GM18517 (cell line): ENCODE results near the gene TECR.
"Not testable (repeated sequence)": the region's sequence is repeated elsewhere in the genome, so short reads cannot be mapped to it uniquely, and the experiment has no call there.

Source experiments
- ATAC-seq: cut with Tn5 transposase; IDR thresholded peaks from one replicate; pipeline ENCODE4 v1.9.1; 2021; ENCODE audit warnings: mild to moderate bottlenecking, moderate library complexity; ENCODE audit not compliant: unreplicated experiment

TECR gene

DNA sequence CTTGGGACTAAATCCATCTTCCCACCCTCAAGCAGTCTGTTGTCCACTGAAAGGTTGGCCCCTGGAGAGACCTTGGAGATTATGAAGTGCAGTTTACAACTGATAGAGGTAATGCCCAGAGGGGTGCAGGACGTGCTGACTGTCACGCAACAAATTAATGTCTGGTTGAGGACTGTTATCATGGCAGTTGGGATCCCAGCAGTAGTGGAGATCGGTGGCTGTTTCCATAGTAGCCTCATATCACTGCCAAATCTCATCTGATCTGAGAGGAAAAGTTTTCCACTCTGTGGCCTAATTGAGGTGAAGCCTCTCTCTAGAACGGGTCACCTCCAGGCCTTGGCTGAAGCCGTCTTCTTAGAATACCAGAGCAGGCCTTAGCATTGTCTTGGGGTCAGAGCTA is 4.1 kb downstream of the TECR start:
- ATAC-seq, result no peak

DNA sequence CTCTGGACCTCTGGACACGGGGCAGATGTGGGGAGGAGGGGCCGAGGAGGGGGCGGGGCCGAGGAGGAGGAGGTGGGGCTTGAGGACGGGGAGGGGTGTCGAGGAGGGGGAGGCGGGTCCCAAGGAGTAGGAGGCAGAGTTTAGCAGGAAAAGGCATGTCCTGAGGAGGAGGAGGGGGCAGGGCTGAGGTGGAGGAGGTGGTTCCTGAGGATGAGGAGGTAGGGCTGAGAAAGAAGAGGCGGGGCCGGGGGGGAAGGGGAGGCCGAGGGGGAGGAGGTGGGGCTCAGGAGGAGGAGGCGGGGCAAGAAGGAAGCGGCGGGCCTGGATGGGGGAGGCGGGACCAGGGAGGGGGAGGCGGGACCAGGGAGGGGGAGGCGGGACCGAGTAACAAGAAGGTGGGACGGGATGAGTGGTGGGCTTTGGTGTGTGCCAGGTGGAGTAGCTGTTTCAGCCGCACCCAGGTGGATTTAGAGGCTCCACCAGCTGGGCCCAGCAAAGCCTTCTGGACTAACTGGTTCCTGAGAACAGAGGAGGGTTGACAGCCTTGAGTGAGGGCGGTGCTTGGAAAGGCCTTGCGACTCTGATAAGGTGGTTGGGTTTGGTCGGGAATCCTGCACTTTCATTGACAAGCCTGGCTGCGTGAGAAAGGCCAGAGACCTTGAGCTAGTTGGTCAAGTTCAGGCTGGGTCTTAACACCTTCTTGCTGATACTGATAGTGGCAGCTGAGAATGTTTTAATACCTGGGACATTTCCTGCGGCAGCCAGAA is 7.7 kb downstream of the TECR start:
- no peak for ATAC-seq

DNA sequence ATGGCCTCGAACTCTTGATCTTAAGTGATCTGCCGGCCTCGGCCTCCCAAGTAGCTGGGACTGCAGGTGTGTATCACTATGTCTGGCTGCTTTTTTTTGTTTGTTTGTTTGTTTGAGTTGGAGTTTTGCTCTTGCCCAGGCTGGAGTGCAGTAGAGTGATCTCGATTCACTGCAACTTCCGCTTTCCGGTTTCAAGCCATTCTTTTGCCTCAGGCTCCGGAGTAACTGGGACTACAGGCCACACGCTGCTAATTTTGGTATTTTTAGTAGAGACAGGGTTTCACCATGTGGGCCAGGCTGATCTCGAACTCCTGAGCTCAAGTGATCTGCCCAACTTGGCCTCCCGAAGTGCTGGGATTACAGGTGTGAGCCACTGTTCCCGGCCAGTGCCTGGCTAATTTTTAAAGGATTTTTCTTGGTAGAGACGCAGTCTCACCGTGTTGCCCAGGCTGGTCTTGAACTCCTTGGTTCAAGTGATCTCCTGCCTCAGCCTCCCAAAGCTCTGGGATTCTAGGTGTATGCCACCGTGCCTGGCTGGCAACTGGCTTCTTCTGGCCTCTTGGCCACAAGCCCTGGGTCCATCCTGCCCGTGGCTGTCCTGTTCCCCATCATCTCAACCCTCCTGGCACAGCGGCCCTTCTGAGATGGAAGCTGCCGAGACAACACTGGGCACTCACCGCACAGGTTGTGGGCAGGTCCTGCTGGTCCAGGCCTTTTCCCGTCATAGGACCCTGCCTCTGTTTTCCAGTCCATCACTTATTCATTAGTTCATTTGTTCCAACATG is 11.5 kb downstream of the TECR start:
- ATAC-seq, result no peak

DNA sequence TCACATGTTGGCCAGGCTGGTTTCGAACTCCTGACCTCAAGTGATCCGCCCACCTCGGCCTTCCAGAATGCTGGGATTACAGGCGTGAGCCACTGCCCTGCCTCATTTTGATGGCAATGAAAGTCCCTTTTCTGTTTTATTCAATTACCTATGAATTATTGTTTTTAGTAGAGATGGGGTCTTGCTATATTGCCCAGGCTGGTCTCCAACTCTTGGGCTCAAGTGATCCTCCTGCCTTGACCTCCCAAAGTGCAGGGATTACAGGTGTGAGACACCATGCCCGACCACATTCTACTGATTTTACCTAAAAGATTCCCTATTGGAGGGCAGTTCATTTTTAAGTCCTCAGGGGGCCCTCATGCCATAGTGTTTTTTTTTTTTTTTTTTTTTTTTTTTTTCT is 12.6 kb downstream of the TECR start:
- ATAC-seq, result not testable (repeated sequence)

DNA sequence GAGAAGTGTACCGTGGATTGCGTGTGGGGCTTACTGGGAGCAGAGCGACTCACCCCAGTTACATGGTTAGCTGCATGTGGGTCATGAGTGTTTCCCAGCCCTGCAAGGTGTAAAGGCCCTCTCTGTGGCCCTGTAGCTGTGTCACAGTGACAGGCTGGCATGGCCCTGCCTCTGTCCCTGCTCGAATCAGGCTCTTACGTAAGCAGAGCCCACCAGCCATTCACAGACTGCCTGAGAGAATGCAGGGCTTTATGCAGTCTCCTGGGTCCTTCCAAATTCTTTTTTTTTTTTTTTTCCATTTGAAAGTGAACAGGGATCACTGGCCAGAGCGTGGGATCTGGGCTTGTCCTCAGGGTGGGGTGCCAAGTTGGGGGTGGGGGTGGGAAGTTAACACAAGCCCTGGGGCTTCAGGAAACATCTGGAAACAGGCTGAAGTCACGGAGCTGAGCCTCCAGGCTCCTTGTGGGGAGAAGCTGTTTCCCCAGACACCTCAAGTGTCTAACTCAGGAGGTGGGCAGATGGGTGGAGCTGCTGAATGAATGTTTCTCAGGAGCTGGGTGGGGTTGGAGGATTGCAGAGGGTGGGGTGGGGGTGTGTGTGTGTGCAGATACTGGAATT is 13.4 kb downstream of the TECR start:
- no peak for ATAC-seq

DNA sequence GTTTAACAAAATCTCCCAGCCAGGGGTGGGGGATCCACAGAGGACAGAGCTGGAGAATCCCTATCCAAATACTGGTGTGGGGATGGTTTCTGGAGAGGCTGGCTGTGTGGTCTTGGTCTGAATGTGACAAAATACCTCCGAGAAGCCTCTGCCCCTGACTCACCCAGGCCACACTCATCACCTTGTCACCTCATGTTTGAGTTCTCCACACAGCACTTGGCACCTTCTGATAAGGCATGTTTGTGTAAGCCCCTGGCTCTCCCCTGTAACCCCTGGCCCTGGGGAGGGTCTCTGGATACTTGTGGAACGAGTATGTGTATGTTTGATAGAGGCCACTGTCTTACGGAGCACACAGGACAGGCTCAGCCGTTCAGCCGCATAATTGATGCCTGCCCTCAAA is 14.7 kb downstream of the TECR start:
- no peak for ATAC-seq

DNA sequence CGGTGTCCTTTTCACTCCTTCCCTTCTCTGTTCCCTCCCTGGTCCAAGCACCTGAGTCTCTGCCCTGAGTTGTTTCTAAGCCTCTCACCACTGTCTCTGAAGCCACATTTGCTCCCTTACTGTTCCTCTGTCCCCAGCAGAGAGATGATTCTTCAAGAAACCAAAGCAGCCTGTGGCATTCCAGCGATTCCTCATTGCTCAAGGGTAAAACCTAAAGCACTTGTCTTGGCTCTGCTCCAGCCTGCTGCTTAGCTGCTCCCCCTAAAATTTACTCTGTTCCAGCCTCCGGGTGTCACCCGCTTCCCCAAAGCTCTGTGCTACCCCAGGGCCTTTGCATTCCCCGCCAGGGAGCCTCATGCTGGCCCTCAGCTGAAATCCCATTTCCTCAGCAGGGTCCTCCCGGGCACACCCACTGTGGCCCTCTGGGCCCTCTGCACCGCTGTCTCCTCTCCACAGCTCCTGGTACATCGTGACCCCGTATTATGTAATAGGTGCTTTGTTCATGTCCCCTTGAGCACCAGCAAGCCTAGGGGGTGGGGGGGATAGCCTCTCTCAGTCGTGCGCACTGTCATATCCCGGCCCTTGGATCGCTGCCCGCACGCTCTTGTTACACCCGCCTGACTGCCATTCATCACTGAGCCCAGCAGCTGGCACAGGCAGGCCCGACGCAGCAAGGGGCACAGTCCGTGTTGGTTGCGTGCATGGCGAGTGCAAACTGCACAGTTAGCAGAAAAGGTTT is 15.8 kb downstream of the TECR start:
- ATAC-seq, result no peak

DNA sequence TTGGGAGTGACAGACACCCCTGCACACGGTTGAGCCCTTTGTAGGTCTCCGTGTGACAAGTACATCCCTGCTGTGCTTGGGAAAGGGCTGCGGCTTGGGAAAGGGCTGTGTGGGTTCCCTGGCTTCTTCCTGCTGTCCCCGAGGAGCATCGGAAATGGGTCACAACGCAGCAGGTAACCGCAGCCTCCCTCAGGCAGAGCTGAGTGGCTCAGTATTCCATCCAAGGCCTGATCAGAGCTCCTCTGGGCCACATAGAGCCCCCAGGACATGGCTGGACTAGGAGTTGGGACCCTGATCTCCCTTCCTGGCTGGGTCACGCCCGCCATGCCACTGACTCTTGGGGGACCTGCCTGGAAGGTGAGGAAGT is 16.3 kb downstream of the TECR start:
- ATAC-seq, result no peak

DNA sequence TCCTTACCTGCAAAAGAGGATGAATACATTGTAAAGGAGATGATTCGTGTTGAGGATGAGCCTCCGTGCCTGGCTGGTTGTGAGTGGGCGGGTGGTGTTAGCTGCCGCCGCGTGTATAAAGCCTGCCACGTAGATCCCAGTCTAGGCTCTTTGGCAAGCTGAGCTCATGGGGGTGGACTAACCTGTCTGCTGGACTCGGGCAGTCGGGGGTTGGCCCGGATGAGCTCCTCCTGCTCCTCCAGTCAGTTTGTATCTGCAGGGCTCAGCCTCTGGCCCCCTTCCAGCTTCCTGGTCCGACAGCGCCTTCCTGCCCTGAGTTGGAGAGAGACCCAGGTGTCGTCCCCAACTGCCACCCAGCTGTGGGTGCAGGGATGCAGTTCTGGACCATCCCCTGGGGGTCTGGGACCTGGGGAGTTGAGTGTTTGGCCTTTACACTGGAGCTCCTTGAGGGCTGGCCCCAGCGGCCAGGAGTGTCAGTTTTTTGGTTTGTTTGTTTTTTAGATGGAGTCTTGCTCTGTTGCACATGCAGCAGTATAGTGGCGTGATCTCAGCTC is 20.9 kb downstream of the TECR start:
- no peak for ATAC-seq

DNA sequence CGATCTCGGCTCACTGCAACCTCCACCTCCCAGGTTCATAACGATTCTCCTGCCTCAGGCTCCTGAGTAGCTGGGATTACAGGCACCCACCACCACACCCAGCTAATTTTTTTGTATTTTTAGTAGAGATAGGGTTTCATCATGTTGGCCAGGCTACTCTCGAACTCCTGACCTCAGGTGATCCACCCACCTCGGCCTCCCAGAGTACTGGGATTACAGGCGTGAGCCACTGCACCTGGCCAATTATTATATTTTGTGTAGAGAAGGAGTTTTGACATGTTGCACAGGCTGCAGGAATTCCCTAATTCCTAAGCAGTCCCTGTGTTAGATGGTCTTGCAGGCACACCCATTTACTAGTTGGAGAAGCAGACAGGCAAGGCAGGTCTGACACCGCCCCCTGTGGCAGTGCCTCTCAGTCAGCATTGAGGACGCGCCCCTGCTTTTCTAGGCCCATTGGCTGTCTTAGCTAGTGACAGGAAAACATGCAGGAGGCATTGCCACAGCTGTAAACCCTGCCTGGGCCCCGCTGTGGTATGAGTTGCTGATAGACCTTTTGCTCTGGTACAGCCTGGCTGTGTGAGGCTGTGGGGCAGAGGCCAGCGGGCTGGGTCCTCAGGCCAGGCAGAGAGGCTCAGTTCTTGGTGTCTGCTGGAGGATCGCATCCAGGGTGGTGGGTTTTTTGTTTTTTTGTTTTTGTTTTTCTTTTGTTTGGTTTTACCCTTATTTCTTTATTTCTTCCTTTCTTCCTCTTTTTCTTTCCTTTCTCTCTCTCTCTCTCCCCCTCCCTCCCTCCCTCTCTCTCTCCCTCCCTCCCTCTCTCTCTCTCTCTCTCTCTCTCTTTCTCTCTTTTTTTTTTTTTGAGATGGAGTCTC is 22.0 kb downstream of the TECR start:
- not testable (repeated sequence) for ATAC-seq

DNA sequence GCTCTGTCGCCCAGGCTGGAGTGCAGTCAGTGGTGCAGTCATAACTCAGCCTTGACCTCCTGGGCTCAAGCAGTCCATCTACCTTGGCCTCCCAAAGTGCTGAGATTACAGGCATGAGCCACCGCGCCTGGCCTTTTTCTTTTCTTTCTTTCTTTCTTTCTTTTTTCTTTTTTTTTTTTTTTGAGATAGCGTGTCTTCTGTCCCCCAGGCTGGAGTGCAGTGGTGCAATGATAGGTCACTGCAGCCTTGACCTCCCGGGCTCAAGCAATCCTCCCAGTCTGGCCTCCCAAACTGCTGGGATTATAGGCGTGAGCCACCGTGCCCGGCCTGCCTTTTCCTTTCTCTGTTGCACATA is 22.6 kb downstream of the TECR start:
- not testable (repeated sequence) for ATAC-seq

DNA sequence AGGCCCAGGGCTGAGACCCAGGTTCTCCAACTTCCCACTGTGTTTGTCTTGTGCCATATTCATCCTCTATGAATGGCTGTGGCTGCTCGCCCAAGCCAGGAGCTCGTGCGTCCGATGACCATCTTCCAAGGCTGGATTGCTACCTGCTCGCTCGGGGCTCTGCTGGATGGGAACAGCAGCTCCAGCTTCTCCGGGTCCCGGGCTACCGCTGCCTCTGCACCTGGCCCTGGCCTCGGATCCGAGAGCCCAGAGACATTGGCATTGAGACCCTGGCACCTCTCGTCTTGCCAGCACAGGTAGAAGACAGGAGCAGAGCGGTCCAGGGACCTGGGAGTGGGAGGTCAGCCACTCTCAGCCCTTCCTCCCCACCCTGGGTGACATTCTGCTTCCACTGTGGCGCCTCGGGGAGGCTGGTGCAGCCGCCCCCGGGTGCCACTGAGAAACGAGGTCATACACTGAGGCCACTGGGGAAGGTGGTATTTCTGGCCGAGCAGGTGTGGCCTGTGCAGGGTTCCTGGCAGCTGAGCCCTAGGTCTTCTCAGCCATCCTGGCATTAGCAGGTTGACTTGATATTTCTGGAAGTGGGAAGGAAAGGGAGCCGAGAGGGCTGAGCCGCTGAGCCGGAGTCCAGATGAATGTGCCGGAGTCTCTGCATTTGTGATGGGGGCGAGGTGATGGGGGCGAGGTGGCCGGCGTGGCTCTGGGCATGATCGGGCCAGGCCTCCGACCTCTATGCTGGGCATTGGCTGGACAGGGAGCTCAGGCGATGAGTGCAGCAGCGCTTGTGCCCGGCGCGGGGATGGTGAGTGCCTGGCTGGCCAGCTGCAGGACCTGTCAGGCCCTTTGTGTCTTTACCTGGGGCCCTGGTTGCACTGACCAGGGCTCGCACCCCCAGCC is 23.9 kb downstream of the TECR start:
- ATAC-seq, result no peak

DNA sequence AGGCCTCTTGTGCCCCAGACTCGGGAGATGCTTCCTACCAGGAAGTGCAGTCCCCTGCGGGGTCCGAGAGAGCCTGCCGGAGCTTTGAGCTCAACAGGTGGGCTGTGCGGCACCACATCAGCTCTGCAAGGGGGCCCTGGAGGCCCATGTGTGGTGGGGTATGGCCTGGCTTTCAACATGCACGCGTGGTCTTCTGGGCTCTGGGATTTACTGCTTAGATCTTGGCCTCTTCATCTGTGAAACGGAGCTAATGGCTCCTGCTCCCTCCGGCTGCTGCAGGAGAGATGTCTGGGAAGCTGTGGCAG is 24.5 kb downstream of the TECR start:
- ATAC-seq, result no peak

DNA sequence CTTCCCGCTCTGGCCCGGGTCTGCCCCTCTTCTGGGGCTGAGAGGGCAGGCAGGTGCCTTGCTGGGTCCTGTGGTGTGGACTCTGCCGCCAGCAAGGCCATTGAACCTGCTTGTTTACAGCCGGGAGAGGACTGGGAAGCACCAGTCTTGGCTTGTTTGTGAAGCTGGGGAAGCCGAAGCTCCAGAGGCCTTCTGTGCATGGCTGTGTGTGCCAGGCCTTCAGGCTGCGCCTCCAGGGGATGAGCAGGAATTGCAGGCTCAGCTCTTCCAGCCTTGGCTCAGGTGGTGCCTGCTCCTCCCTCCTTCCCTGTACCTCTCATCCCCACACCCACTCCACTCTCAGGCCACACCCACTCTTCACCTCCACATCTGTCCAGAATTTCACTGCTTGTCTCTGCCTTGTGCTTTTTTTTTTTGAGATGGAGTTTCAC is 25.0 kb downstream of the TECR start:
- ATAC-seq, result no peak

DNA sequence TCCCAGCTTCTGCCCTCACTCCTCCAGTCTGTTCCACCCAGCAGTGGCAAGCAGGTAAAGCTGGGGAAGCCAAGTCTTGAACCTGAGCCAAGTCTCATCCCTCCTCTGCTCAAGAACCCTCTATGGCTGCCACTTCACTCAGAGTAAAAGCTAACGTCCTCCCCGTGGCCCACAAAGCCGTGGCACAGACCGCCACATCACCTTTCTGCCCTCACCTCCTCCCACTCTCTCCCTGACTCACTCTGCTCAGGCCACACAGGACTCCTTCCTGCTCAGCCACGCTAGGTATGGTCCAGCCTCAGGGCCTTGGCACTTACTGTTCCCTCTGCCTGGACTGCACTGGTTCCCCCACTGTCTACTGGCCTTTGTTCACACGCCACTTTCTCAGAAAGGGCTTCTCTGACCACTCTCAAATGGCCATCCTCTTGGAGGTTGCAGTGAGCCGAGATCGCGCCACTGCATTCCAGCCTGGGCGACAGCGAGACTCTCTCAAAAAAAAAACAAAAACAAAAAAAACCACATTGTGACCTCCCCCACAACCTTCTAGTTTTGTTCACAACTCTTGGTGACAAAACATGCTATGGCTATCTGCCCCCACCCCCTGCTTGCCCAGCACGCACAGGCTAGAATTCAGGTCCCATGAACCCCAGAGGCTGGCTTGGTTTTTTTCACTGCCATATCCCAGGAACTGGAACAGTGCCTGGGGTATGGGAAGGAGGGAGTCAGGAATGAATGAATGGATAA is 26.7 kb downstream of the TECR start:
- ATAC-seq, result no peak

DNA sequence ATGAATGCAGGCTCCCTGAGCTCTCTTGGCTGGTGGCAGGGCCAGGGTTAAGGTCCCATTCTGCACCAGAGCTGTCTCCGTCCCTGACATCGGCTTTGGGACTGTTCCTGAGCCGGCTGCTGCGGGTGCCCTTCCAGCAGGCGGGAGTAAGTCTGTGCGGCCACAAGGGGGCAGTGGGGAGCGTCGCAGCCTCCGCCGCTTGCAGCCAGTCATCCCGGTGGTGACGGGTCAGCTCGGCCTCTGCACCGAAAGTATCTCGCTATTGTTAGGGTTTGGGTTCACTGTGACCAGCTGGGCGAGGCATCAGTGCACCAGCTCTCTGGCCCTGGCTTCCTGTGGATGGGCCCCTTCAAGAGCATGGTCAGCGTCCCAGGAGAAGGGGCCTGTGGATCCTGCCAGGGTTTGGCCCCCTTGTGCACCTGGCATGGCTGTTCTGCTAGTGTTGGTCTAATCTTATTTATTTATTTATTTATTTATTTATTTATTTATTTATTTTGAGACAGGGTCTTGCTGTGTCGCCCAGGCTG is 27.3 kb downstream of the TECR start:
- no peak for ATAC-seq

DNA sequence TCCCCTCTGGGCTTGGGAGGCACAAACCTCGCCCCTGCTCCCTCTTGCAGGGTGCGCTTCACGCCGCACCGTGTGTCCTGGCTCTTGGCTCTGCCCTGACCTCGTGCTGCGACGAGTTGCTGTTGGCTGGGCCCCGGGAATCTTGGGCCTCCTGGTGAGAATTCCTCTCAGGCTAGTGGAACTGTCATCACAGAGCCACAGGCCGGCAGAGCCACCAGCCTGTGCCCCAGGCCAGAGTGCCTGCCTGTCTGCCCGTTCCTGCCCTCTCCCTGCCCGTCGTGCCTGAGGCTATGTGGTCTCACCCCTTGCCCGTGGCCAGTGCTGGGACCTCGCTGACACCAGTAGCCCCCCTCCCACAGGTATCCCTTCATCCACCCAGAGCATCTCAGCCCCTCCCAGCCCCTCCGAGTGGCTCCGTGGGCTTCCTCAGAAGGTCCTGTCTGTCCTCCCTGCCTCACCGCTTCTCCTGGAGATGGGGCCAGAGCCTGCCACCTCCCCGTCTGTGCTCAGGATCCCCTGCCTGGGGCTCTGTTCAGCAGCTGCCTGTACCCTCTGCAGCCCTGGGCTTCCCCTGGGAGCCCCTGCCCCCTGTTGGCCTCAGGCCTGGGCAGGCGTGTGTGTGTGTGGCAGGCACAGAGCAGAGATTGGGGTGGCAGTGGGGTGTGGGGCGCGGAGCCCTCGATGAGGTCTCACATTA is 29.1 kb downstream of the TECR start:
- ATAC-seq, result no peak
